ENCODE results near the gene GMNN.

The GMNN gene

DNA sequence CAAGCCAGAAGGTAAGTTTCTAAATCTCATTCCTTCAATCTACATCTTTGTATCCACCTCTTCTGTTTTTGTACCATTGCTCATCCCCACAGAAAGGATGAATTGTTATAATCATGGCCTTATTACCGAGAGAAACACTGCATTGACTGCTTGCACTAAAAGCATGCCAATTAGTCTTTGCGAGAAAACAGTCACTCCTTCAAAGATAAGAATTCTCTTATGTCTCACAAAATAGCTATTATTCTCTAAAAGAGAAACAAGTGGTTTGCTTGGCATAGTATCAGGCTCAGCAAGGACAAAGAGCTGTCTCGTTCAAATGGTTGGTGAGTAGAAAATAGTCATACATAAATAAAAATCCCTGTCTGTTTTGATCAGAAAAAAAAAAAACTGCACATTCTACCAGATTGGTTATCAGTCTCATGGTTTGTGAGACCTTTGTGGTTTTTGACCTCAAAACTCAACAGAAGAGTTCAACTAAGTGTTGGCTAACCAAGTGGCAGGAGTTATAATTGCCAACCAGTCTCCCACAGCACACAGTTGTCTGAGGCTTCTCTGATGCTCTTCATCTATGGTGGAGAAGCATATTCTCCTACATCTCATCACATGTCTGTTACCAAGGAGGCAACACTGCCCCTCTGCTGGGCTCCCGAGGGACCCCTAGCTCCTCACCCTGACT is 59.1 kb downstream of the GMNN start:
- peak; percentile 27 for DNase-seq (ENCODE audit: low read depth, low spot score)
- H3K4me3 ChIP-seq (ENCODE audit: low read length): no peak overlapping the region
